ENCODE measurements around the gene RAB35.

RAB35 gene

GRCh38 chr12:120081641-120082040 lies 34.9 kb downstream of the RAB35 start:
- no peak for DNase-seq

- no peak for DNase-seq
Measured at GRCh38 chr12:120079411-120080400, 36.8 kb downstream of the RAB35 start.

- DNase-seq: no peak
Measured at GRCh38 chr12:120078868-120079267, 37.7 kb downstream of the RAB35 start.

GRCh38 chr12:120077260-120077659 lies 39.3 kb downstream of the RAB35 start:
- DNase-seq: no peak

GRCh38 chr12:120076651-120077050 lies 39.9 kb downstream of the RAB35 start:
- DNase-seq: no peak

GRCh38 chr12:120075034-120075616 lies 41.4 kb downstream of the RAB35 start:
- no peak for DNase-seq

- DNase-seq: no peak
Measured at GRCh38 chr12:120072472-120073249, 43.9 kb downstream of the RAB35 start.

GRCh38 chr12:120071493-120072020 lies 45.0 kb downstream of the RAB35 start:
- no peak for DNase-seq

GRCh38 chr12:120069278-120069677 lies 47.3 kb downstream of the RAB35 start:
- DNase-seq: no peak

- no peak for DNase-seq
Measured at GRCh38 chr12:120067901-120068300, 48.7 kb downstream of the RAB35 start.

GRCh38 chr12:120067084-120067869 lies 49.3 kb downstream of the RAB35 start:
- no peak for DNase-seq

- DNase-seq: no peak
Measured at GRCh38 chr12:120066341-120066740, 50.2 kb downstream of the RAB35 start.

- DNase-seq: no peak
Measured at GRCh38 chr12:120065472-120065871, 51.1 kb downstream of the RAB35 start.

- DNase-seq: no peak
Measured at GRCh38 chr12:120064054-120064940, 52.3 kb downstream of the RAB35 start.

GRCh38 chr12:120062976-120063579 lies 53.5 kb downstream of the RAB35 start:
- DNase-seq: no peak

GRCh38 chr12:120061575-120062214 lies 54.9 kb downstream of the RAB35 start:
- DNase-seq: no peak

GRCh38 chr12:120060717-120061116 lies 55.8 kb downstream of the RAB35 start:
- no peak for DNase-seq

GRCh38 chr12:120060196-120060595 lies 56.4 kb downstream of the RAB35 start:
- DNase-seq: no peak

GRCh38 chr12:120056739-120057138 lies 59.8 kb downstream of the RAB35 start:
- no peak for DNase-seq

Measured in NCI-H2171 (cell line).